ENCODE measurements around the gene LRRC15.

LRRC15 gene

GRCh38 chr3:194390835-194391234 lies 21.3 kb upstream of the LRRC15 start:
- no peaks in the 10 kb centered on the region for H4K20me1 ChIP-seq (ENCODE audit: control insufficient read depth, insufficient read depth, low read depth, low read length)
- no peaks in the 10 kb centered on the region for H3K9me3 ChIP-seq (ENCODE audit: control insufficient read depth, insufficient read depth, low read length)
- H3K27ac ChIP-seq (ENCODE audit: low read depth, low read length): no peak overlapping the region
- H3K4me3 ChIP-seq (ENCODE audit: low read length): no peak overlapping the region
- no peaks in the 10 kb centered on the region for H3K9me2 ChIP-seq (replicated peaks; ENCODE audit: control insufficient read depth, low read length)
- TF ChIP-seq, protein P1, sequence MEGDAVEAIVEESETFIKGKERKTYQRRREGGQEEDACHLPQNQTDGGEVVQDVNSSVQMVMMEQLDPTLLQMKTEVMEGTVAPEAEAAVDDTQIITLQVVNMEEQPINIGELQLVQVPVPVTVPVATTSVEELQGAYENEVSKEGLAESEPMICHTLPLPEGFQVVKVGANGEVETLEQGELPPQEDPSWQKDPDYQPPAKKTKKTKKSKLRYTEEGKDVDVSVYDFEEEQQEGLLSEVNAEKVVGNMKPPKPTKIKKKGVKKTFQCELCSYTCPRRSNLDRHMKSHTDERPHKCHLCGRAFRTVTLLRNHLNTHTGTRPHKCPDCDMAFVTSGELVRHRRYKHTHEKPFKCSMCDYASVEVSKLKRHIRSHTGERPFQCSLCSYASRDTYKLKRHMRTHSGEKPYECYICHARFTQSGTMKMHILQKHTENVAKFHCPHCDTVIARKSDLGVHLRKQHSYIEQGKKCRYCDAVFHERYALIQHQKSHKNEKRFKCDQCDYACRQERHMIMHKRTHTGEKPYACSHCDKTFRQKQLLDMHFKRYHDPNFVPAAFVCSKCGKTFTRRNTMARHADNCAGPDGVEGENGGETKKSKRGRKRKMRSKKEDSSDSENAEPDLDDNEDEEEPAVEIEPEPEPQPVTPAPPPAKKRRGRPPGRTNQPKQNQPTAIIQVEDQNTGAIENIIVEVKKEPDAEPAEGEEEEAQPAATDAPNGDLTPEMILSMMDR (IDR thresholded peaks at IDR 0.05; ENCODE audit: low read depth, low read length, poor library complexity, severe bottlenecking): no peak
- TF ChIP-seq EZH2phosphoT487 (IDR thresholded peaks at IDR 0.05; ENCODE audit: borderline replicate concordance, low read length): no peak
- peaks cover 16% of the 10 kb centered on the region for H3K27me3 ChIP-seq (ENCODE audit: control insufficient read depth, low read length)
- no peaks in the 10 kb centered on the region for H3K79me2 ChIP-seq (ENCODE audit: control insufficient read depth, low read length)
- H3K36me3 ChIP-seq (ENCODE audit: control insufficient read depth, low read length): no peaks in the 10 kb centered on the region
- H3K4me2 ChIP-seq (ENCODE audit: low read length): no peak overlapping the region
- no peaks in the 10 kb centered on the region for H3K4me1 ChIP-seq (ENCODE audit: control insufficient read depth, low read length)
- H3F3A ChIP-seq (ENCODE audit: control insufficient read depth, insufficient read depth): no peaks in the 10 kb centered on the region

- Histone ChIP-seq H3K4me2 (ENCODE audit: low read length) (no peak overlapping the region), H3K9me2 (replicated peaks; ENCODE audit: control insufficient read depth, low read length) (no peaks in the 10 kb centered on the region), H3K4me1 (ENCODE audit: control insufficient read depth, low read length) (no peaks in the 10 kb centered on the region), H3F3A (ENCODE audit: control insufficient read depth, insufficient read depth) (no peaks in the 10 kb centered on the region), H4K20me1 (ENCODE audit: control insufficient read depth, insufficient read depth, low read depth, low read length) (no peaks in the 10 kb centered on the region), H3K27ac (ENCODE audit: low read depth, low read length) (no peak overlapping the region), H3K27me3 (ENCODE audit: control insufficient read depth, low read length) (0 out of 2 replicates have a peak, but pooled peaks cover 2% of the 10 kb centered on the region), H3K9me3 (ENCODE audit: control insufficient read depth, insufficient read depth, low read length) (no peaks in the 10 kb centered on the region), H3K79me2 (ENCODE audit: control insufficient read depth, low read length) (no peaks in the 10 kb centered on the region), H3K4me3 (ENCODE audit: low read length) (no peak overlapping the region), H3K36me3 (ENCODE audit: control insufficient read depth, low read length) (no peaks in the 10 kb centered on the region)
- TF ChIP-seq, protein P1 (IDR thresholded peaks at IDR 0.05; ENCODE audit: low read depth, low read length, poor library complexity, severe bottlenecking): no peak
- no peak for TF ChIP-seq EZH2phosphoT487 (IDR thresholded peaks at IDR 0.05; ENCODE audit: borderline replicate concordance, low read length)
Observed at GRCh38 chr3:194389269-194389668, 19.7 kb upstream of the LRRC15 start.

DNA sequence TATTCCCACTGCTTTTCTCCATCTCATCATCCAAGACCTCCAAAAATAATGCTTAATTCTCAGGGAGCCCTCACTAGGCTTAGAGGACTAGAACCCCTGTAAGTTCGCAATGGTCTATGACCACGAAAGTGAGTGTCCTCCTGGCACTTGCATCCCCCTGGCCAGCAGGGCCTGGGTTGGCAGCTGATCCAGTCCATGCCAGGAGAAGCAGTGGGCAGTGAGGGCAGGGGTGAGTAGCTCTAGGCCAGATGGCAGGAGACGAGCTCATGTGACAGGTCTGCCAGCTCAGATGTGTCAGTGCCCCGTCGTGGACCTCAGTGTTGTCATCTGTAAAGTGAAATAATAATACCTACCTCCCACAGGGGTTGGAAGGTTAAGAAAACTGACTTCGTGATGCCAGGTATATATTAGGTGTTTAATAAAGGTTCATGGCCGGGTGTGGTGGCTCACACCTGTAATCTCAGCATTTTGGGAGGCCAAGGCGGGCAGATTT lies 18.4 kb upstream of the LRRC15 start:
- H3K27ac ChIP-seq (ENCODE audit: low read depth, low read length): no peak overlapping the region
- H3K36me3 ChIP-seq (ENCODE audit: control insufficient read depth, low read length): no peaks in the 10 kb centered on the region
- H3K4me2 ChIP-seq (ENCODE audit: low read length): no peak overlapping the region
- H3K4me3 ChIP-seq (ENCODE audit: low read length): no peak overlapping the region
- H4K20me1 ChIP-seq (ENCODE audit: control insufficient read depth, insufficient read depth, low read depth, low read length): no peaks in the 10 kb centered on the region
- H3K9me3 ChIP-seq (ENCODE audit: control insufficient read depth, insufficient read depth, low read length): no peaks in the 10 kb centered on the region
- TF ChIP-seq, protein P1 (IDR thresholded peaks at IDR 0.05; ENCODE audit: low read depth, low read length, poor library complexity, severe bottlenecking): no peak
- no peaks in the 10 kb centered on the region for H3K79me2 ChIP-seq (ENCODE audit: control insufficient read depth, low read length)
- no peaks in the 10 kb centered on the region for H3F3A ChIP-seq (ENCODE audit: control insufficient read depth, insufficient read depth)
- no peaks in the 10 kb centered on the region for H3K9me2 ChIP-seq (replicated peaks; ENCODE audit: control insufficient read depth, low read length)
- 0 out of 2 replicates have a peak, but pooled peaks cover 2% of the 10 kb centered on the region for H3K27me3 ChIP-seq (ENCODE audit: control insufficient read depth, low read length)
- no peaks in the 10 kb centered on the region for H3K4me1 ChIP-seq (ENCODE audit: control insufficient read depth, low read length)

Measured in DOHH2 (cell line).